NCI-H2029 treated with DMSO at 0.1 percent for 48 hours (cell line): ENCODE results near the gene WIZ.

Source experiments
- DNase-seq: peaks from one replicate; lab custom pipeline; 2025; lab: John Stamatoyannopoulos, UW

The WIZ gene

DNA sequence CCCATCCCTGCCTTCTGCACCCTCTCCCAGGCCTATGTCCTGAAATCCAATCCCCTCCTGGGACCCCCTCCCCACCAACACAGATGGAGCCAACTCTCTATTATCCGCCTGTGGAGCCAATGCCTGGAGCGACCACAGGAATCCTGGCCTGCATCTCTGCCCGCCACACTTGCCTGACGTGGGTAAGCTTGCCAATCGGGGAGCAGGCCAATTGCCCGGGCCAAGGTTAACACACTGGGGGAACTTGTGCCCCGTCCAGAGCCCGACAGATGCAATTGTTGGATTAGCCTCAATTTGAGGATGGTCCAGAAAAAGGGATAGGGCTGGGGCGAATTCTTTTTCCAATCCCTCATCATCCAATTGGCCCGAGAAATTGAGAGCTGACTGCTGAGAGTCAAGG is 5.9 kb downstream of the WIZ start:
- no peak for DNase-seq

DNA sequence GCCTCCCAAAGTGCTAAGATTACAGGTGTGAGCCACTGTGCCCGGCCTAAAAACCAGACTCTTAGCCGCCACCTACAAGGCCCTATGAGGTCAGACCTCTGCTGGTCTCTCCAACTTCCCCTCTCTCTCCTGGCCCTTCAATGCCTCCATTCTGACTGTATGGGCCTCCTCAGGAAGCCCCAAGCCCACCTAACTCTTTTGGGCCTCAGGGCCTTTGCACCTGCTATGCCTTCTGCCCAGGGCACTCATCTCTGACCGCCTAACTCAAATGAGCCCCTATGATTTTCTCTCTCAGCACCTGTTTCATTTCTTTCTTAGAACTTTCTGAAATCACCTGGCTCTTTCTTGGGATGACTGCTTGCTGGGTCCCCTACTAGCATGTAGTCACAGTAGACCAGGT is 6.4 kb downstream of the WIZ start:
- DNase-seq = no peak

DNA sequence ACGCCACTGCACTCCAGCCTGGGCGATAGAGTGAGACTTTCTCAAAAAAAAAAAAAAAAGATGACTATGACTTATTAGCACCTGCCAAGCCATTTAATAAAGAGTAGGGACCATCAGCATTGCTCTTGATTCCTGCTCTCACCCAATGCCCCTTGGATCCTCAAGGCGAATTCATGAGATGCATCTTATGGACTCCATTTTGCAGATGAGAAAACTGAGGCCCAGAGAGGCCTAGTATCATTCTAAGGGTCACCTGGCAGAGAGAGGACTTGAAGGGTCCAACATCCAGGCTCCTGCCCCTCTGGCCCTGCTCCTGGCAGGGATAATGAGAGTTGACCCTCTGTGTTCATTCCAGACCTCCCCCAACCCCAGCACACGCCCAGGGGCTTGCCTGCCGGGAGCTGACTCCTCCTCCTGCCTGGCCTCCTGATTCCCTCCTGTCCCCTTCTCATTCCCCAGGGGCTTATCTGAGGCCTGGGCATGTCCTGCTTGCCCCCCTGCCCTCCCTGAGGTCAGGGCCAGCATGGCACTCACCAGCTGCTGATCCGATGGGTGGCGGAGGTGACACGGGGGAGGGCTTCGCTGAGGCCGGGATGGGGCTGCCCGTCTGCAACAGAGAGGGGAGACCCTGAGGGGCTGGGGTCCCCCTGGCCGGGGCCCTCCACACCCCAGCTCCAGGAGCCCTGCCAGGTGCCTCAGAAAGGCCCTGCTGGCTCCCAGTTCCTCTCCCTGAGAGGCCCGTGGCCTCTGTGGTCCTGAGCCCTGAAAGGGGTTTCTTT is 7.4 kb downstream of the WIZ start:
- no peak for DNase-seq

DNA sequence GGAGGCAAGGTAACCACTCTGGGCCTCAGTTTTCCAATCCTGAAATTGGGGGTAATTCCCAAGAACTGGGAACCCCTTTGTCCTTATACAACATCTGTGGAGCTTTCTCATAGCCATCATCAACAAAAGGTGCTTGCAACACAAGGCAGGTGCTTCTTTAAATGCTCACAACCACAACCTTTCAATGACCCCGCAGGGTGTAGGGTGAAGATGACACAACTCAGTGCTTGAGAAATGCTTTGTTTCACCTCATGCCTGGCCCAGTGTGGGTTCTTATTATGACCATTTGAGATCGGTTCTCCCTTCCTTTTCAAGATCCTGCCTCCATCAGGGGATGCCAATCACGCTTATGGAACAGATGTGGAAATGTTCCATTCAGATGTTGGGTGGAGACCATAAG is 8.4 kb downstream of the WIZ start:
- DNase-seq = no peak

DNA sequence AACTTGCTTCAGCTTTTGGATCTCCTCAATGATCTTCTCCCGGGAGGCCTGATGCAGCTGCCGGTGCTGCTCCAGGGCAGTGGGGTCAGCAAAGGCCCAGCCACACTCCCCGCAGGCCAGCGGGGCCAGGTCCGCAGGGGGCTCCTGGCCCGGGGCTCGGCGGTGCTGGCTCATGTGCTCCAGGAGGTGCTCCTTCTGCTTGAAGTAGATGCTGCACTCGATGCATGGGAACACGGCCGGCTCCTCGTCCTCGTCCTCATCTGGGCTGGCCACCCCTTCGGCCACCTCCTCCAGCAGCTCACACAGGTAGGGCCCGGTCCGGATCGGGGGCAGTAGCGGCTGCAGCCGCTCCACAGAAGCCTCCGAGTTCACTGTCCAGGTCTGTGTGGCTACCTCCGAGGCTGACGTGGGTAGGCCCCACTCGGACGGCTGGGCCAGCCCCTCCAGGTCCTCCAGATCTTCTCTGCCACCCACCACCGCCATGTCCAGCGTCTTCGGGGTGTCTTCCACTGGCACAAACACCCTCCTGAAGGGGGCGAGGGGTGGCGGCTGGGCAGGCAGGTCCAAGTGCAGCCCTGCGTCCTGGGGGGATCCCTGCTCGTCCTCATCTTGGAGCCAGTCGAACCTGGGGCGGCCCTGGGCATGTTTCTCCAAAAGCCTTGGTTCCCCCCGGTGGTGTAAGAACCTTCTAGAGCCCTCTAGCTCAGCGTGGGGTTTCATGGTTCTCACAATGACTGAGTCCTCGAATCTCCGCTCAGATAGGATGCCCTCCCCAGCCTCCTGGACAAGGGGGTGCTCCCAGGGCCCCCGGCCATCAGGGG is 9.7 kb downstream of the WIZ start:
- no peak for DNase-seq

DNA sequence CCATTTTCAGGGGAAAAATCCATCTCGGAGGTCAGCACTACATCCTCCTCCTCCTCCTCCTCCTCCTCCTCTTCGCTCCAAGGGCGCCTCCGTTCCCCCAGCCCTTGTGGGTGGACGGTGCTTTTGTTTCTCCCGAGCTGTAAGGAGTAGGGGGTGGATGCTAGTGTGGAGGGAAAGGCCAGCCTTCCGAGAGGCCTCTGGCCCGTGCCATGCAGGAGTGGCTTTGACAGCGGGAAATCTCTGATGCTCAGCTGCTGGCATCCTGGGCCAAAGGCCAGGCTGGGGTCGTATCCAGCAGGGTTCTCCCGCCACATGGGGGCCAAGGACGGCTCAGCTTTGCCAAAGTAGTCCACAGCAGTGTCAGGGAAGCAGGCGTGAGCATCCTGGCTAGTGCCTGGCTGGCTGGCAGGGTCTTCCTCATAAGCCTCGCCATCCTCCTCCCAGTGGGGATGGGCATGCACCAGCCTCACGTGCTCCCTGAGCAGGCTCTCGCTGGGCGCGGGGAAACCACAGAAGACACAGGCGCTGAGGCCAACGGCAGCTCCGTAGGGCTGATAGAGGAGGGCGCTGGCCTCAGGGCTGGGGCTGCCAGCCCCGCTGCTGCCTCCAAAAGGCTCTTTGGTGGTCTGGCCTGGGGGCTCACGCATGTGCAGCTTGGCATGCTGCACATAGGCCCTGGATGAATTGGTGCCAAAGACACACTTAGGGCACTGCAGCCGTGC is 10.5 kb downstream of the WIZ start:
- no peak for DNase-seq

DNA sequence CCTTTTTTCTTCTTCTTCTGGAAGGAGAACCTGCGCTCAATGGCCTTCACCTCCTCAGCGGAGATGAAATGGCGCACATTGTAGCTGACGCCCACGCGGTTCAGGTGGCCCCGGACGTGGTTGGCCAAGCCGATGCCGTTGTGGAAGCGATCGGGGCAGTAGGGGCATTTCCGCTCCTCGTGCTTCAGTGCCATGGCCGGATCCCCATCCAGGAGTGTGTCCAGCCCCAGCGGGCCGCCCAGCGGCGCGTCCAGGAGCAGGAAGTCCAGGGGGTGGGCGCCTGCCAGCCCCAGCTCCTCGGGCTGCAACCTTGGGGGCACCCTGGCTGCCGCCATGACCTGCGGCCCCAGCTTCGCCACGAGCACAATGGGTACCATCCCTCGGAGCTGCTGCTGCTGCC is 11.2 kb downstream of the WIZ start:
- DNase-seq = no peak

DNA sequence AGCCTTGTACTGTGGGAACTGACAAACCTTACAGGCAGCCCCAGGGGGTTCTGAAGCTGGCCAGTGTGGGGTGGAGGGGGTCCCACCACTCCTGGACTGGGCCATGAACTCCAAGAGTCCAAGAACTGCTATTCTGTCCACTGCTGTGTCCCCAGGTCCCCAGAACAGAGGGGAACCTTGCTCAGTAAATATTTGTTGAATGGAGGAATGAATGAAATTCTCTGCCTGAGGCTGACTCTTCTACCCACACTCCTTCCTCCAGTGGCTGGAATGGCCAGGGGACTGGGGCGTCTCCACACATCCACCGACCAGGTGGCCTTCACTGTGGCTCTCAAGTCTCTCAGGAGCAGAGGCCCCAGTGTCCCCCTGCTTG is 11.6 kb downstream of the WIZ start:
- DNase-seq = no peak

DNA sequence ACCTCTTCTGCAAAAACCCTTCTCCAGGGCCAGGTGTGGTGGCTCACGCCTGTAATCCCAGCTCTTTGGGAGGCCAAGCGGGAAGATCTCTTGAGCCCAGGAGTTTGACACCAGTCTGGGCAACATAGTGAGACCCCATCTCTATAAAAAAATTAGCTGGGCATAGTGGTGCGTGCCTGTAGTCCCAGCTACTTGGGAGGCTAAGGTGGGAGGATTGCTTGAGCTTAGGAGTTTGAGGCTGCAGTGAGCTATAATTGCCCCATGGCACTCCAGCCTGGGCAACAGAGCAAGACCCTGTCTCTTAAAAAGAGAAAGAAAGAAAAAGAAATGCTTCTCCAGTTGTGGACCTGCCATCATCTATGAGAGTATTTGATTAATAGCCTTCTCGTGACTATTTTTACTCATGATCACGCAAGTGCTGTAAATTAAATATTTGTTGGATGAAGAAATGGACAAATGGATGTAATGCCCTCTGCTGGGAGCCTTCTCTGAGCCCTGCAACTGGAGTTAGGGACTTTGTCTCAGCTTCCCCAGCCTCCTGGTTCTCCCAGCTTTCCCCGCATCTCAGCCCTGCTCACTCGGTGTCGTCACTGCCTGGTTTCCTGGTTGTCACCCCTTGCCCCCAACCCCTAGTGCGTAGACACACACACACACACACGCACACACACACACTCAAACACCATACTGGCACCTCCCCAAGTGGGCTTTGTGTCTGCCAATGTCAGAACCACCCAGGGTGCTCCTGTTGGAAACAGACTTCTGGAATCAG is 12.2 kb downstream of the WIZ start:
- no peak for DNase-seq

DNA sequence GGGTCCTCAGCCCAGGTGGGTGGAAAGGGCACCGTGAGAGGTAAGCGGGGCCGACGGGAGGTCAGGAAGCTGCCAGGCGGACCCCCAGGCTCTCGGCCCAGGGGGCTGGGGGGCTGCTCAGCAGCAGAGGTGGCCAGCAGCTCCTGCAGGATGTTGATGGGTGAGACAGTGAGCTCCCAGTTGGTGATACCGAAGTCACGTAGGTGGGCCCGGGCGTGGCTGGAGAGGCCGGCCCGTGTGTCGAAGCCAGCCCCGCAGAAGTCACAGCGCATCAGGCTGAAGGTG is 13.0 kb downstream of the WIZ start:
- DNase-seq = no peak

DNA sequence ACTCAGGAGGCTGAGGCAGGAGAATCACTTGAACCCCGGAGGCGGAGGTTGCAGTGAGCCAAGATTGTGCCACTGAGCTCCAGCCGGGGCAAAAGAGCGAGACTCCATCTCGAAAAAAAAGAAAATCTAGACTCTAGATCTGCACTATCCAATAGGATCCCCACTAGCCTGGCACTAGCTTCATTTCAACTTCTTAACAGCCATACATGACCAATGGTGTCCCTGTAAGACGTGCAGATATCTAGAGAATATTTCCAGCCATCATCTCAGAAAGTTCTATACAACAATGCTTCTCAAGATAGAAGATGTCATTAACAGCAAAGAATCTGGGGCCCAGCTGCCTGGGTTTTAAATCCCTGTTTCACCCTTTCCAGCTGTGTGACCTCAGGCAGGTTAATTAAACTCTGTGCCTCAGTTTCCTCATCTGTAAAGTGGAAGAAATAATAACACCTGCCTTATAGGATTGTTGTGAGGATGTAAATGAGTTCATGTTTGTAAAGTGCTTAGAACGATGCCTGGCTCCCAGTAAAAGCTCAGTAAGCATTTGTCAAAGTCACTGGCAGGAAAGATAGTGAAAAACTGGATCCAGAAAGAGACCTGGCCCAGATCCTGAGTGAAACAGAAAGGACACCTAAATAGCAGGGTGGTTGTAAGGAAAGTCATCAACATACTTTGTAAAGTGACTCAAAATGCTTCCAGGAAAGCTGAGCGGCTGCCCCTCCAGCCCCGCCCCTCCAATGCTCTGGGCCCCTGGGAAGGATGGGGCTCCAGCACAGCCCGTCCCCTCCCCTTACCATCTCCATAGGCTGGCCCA is 13.5 kb downstream of the WIZ start:
- DNase-seq = no peak

DNA sequence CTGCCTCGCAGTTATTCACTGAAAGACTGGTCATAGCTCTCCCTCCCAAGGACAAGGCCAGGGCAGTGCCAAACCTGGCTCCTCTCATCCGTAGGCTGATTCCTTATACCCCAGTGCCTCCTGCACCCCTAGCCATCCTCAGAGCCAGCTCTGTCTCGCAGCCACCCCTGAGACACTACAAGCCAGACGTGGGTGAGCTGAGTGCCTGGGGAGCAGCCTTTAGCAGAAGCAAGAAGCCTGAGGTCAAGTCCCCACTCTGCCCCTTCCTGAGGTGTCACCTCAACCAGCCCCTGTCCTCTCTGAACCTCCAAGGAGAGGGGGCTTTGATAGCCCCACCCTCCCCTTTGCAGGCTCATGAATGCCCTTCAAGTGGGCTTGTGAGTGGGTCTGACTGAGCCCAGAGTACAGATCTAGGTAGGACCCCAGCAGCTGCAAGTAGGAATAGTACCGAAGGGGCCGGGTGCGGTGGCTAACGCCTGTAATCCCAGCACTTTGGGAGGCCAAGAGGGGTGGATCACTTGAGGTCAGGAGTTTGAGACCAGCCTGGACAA is 16.2 kb downstream of the WIZ start:
- no peak for DNase-seq

DNA sequence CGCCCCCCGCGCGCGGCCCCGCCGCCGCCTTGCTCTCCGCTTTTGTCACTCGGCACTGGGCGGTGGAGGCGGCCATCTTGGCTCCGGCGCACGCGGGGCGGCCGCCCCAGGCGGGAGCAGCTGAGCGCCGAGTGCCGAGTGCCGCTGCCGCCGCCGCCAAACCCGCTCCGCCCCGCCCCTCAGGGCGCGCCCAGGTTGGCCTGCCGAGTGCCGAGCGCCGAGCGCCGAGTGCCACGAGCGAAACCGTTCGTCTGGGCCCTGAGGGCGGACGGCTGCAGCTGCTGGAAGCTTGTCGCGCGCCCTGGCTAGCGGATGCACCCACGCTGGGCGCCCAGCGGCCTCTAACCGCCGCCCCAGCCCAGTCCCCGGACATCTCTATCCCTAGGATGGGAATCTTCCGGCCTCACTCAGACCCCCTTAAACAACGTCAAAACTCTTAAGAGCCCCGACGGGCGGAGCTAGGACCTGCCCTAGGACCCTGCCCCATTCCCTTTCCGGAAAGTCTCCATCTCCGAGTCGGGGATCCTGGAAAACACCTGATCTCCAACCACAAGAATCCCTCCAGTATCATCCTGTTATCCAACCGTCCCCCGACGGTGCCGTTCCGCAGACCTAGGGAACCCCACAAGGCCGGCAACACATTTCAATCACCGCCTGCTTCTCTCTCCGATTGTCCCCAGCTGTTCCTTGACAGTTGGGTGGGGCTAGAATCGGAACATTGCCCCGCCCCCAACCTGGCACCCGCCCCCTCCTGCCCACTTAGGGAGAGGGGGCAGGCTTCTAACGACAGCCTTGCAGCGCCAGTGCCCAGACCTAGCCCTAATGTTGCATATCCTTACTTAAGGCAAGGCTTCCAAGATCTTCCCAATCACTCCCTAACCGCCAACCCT is 16.9 kb downstream of the WIZ start:
- DNase-seq = peak; percentile 64

DNA sequence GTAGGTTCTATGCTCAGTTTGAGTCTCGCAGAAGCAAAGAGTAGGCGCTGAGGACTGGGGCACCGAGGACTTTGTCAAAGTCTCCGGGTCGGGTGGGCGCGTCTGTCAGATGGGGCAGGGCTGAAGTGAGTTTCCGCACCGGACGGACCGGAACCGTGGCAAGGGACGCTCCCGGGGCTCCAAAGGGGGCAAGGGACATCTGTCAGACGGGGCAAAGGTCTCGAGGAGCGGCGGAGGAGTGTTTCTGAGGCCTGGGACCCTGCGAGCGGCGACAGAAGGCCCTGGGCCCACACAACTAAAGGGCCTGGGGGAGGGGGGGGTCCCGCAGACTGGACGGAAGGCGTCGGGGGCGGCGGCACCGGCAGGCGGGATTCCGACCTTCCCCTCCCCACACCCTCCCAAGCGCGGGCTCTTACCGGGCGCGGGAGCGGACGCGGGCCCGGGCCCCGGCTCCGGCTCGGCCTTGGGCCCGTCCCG is 17.7 kb downstream of the WIZ start:
- no peak for DNase-seq

DNA sequence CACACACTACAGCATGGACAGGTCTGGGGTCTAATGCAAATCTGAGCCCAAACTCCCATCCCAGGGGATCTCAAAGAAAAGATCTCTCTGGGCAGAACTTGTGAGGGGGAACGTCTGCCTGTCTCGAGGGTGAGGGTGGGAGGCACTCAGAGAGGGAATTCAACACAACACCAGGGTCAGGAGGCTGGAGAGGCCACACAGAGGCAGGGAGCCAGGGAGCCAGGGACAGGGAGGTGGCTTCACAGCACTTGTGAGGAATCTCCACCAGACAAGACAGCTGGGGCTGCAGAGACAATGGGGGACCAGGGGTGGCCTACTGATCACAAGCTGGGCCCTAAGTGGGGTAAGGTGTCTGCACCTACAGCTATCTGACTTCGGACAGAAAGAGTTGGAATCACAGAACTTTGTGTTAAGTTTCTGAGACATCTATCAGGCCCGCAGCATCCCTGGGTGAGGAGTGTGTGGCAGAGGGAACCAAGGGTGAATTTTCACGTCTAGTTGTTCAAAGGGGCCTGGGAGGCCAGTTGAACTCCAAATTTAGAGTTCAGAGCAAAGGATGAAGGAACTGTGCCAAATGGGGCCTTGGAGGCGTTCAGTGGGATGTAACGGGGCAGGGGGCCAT is 18.2 kb downstream of the WIZ start:
- no peak for DNase-seq

DNA sequence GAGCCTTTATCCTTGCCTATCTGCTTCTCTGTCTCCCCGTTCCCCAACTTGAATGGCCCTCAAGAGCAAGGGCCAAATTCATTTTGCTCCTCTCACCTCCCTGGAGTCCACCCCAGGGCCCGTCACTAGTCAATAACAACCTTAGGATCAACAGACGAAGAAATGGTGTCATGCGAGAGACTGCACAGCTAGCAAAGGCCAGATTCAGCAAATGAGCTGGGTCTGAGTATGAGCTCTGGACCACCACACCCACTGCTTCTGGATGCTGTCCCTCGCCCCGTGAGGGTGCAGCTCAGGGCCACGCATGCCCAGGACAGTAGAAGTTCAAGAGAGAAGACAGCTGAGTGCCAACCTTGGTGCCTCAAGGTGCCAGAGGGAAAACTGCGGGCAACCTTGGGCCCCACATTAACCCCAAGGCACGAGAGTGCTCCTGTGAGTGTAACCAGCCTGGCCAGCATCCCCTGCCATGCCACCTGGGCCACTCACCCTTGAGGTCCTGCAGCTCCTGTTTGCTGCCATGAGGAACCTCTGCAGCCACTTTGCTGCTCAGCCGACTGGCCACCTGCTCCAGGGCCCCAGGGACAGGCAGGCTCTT is 19.1 kb downstream of the WIZ start:
- no peak for DNase-seq

DNA sequence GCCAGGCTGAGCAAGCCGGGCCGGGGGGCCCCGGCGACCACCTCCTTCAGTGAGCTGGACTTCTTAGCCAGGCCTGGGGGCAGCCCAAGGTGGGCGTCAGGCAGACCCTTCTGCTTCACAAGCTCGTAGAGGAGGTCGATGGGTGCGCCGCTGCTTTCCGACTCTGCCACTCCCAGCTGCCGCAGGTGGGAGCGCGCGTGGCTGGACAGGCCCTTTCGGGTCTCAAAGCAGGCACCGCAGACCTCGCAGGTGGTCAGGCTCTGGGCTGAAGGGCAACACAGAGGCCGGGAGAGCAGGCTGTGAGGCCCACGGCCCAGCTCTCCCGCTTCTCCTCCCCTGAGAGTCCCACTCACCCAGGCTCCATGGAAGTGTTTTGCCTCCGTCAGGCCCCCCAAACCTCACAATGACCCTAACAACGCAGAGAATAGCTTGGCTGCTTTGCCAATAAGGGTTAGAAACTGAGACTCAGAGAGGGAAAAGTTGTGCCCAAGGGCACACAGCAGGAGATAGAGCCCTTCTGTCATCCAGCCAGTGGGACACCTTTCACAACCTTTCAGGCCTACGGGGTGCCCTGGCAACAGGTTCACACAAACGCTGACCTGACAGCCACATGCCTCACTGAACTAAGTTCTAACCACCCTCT is 19.8 kb downstream of the WIZ start:
- DNase-seq = no peak

DNA sequence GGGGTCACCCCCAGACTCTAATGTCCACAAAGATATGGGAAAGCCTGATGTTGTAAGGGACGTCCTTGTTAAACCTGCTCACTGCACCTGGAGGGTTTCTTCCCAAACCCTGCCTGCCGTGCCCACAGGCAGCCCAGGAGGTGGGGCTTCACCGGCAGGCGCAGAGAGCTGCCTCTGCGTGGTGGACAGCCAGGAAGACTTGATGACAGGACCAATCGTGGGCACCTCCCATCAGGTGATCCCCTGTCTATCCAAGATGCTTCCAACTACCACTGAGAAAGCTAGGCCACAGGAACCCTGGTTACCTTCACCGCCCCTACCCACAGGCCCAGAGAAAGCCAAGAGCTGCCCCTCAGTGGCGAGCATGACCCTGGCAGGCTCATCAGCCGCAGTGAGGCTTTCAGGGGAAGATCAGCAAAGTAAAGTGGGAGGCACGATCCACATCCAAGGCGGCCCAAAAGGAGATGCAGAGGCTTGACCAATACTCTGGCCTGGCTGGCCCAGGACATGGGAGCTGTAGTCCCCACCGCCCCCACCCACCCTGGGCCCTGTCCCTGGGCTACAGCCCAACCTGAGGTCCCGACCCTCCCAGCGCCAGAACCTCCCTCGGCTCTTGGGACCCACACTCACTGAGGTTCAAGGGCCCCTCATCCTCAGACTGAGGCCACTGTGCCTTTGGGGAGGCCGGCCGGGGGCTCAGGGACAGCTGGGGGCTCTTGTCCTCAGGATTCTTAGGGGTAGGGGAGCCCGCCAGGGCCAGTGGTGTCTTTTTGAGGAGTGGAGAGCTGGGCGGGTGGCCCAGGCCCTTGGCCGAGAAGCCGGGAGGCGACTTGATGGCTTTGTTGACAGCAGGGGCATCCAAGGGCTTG is 20.6 kb downstream of the WIZ start:
- no peak for DNase-seq
